CD4-positive, alpha-beta memory T cell (primary cell): ENCODE results near the gene SRP14. TPM values are rescaled to one million over a fixed set of nuclear protein-coding genes. Genes with fewer than 3 reads are reported as not detected.
"Not testable (repeated sequence)": the region's sequence is repeated elsewhere in the genome, so short reads cannot be mapped to it uniquely, and the experiment has no call there.

Experiments
- CTCF ChIA-PET: fragments of 350-600 bp; sonication (Branson Sonifier 250); formaldehyde crosslinking; loops from one replicate; lab custom pipeline; 2021; ENCODE audit warnings: inconsistent platforms; ENCODE audit not compliant: partially characterized antibody; lab: Charles Lee
- POLR2A ChIA-PET: fragments of 350-600 bp; sonication (Branson Sonifier 250); formaldehyde crosslinking; loops from one replicate; lab custom pipeline; 2021; ENCODE audit not compliant: partially characterized antibody; lab: Charles Lee
- DNase-seq, 5 donors: peaks; one replicate each; pipeline versions ENCODE4 v3.0.0 to v3.0.0-alpha.2; 2020 to 2022; ENCODE audit warnings: mixed read lengths in 1 of 5
- H3K27ac ChIP-seq: one replicate; pipeline ENCODE4 v1.7.0; 2013; ENCODE audit warnings: low read depth, low read length
- H3K27me3 ChIP-seq: 2 replicates; pipeline ENCODE4 v1.7.0; 2013; ENCODE audit warnings: mild to moderate bottlenecking, low read length, moderate library complexity; ENCODE audit not compliant: insufficient read depth
- H3K36me3 ChIP-seq: 2 replicates; pipeline ENCODE4 v1.7.0; 2013; ENCODE audit warnings: mild to moderate bottlenecking, low read length, moderate library complexity; ENCODE audit not compliant: insufficient read depth
- H3K4me1 ChIP-seq: 2 replicates; pipeline ENCODE4 v1.7.0; 2013; ENCODE audit warnings: mild to moderate bottlenecking, low read length, moderate library complexity; ENCODE audit not compliant: insufficient read depth
- H3K4me3 ChIP-seq, 2 donors: one replicate each; pipeline ENCODE4 v1.7.0; 2013; ENCODE audit warnings: low read length in 2 of 2, mild to moderate bottlenecking in 1 of 2
- H3K9me3 ChIP-seq, 2 donors: one replicate each; pipeline ENCODE4 v1.7.0; 2013; ENCODE audit warnings: low read length in 2 of 2, control low read depth in 1 of 2; ENCODE audit not compliant: control insufficient read depth in 1 of 2
- H3K27ac Mint-ChIP-seq, 7 donors: one replicate each; pipeline ENCODE4 v1.8.0; 2020 to 2021; ENCODE audit warnings: mixed read lengths in 7 of 7, mild to moderate bottlenecking in 6 of 7, inconsistent platforms in 3 of 7, moderate library complexity in 3 of 7
- H3K27me3 Mint-ChIP-seq, 2 donors: one replicate each; pipeline ENCODE4 v1.8.0; 2020 to 2021; ENCODE audit warnings: mixed read lengths in 2 of 2
- H3K36me3 Mint-ChIP-seq, 2 donors: one replicate each; pipeline ENCODE4 v1.8.0; 2020 to 2021; ENCODE audit warnings: mixed read lengths in 2 of 2, inconsistent platforms in 1 of 2, mild to moderate bottlenecking in 1 of 2
- H3K4me1 Mint-ChIP-seq, 4 donors: one replicate each; pipeline ENCODE4 v1.8.0; 2020 to 2021; ENCODE audit warnings: mixed read lengths in 4 of 4, mild to moderate bottlenecking in 1 of 4
- H3K4me3 Mint-ChIP-seq, 8 donors: one replicate each; pipeline ENCODE4 v1.8.0; 2020 to 2021; ENCODE audit warnings: mixed read lengths in 8 of 8, mild to moderate bottlenecking in 7 of 8, moderate library complexity in 6 of 8, inconsistent platforms in 3 of 8
- H3K9me3 Mint-ChIP-seq, 8 donors: one replicate each; pipeline ENCODE4 v1.8.0; 2020 to 2021; ENCODE audit warnings: mixed read lengths in 8 of 8, mild to moderate bottlenecking in 5 of 8, inconsistent platforms in 3 of 8, moderate library complexity in 1 of 8
- intact Hi-C: fragments of 100-400 bp; cut with micrococcal nuclease; formaldehyde crosslinking; loops from one replicate; pipeline ENCODE4 v1.15.1; 2023
- polyA plus RNA-seq, 2 donors: library from polyadenylated mRNA; unstranded; fragments of 300-500 nt; fragmentation: Illumina TruSeq; gene quantifications; one replicate each; pipeline ENCODE4 v1.2.3, GENCODE V29; 2021
- total RNA-seq, 2 experiments: library from RNA; stranded (reverse); gene quantifications; one replicate each; pipeline ENCODE4 v1.2.3, GENCODE V29; 2021

SRP14 gene
- total and polyA plus RNA-seq, 4 experiments from 2014 or later, result 118 to 1,035 (median 447) TPM

DNA sequence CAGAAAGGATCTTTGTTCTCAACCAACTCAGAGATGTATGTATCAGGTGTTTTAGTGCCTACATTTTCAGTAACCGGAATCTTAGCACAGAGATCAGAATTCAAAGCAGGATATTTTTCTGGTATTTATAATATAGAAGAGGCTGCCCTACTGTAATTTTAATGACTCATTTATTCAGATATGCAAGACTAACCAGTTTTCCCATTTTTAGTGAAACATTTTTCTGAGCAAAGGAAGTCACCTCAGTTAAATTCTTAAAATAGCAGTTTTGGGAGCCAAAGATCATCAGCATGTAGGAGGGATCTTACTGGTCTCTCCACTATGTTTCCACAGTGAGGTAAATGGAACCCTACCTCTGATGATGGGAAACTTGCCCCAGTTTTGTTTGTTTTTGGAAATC, 42.0 kb downstream of the SRP14 start:
- no peak overlapping the region for H3K4me3 Mint-ChIP-seq
- intact Hi-C loops, result no loop called here
- H3K4me1 Mint-ChIP-seq, result no peaks in the 10 kb centered on the region
- H3K4me1 ChIP-seq, result no peaks in the 10 kb centered on the region
- no peaks in the 10 kb centered on the region for H3K27me3 Mint-ChIP-seq
- no peaks in the 10 kb centered on the region for H3K9me3 Mint-ChIP-seq
- ChIA-PET POLR2A (no interaction called here), CTCF (no interaction called here)
- no peak overlapping the region for H3K27ac Mint-ChIP-seq
- no peak overlapping the region for H3K4me3 ChIP-seq
- DNase-seq, result no peak
- H3K9me3 ChIP-seq, result no peaks in the 10 kb centered on the region
- peaks cover 34 to 40% of the 10 kb centered on the region in 2 donors for H3K36me3 Mint-ChIP-seq
- peaks cover 6% of the 10 kb centered on the region for H3K36me3 ChIP-seq
- no peak overlapping the region for H3K27ac ChIP-seq
- no peaks in the 10 kb centered on the region for H3K27me3 ChIP-seq

DNA sequence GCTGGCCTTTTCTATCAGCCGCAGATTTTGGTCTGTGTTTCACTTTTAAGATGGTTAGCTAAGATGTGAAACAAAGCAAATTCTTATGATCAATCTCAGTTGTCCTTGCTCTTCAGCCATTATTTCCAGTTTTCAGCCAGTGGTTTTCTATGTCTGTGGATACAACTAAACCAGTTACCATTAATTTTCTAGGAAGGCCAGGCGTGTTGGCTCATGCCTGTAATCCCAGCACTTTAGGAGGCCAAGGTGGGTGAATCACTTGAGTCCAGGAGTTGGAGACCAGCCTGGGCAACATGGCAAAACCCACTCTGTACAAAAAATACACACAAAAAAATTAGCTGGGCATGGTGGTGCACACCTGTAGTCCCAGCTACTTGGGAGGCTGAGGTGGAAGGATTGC, 42.8 kb downstream of the SRP14 start:
- H3K27ac ChIP-seq, H3K9me3 ChIP-seq, POLR2A ChIA-PET, H3K9me3 Mint-ChIP-seq, H3K4me1 Mint-ChIP-seq, H3K4me3 ChIP-seq, H3K36me3 ChIP-seq, H3K27me3 ChIP-seq, H3K4me1 ChIP-seq, CTCF ChIA-PET, DNase-seq, H3K27me3 Mint-ChIP-seq, intact Hi-C loops, H3K4me3 Mint-ChIP-seq: not testable (repeated sequence)
- Mint-ChIP-seq H3K36me3 (peaks cover 40 to 44% of the 10 kb centered on the region in 2 donors), H3K27ac (peak overlapping the region in 1 of 7 donors; percentile 14)

DNA sequence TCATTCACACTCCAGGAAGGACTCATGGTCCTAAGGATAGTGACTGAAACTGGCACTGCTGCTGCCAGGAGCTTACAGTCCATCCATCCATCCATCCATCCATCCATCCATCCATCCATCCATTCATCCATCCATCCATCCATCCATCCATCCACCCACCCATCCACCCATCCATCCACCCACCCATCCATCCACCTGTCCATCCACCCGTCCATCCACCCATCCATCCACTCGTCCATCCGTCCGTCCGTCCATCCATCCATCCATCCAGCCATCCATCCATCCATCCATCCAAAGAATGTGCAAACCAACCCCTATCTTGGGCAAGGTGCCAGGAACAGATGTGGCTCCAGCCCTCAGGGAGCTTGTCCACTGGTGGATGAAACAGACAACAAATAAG, 46.0 kb downstream of the SRP14 start:
- H3K36me3 ChIP-seq, result peaks cover 17% of the 10 kb centered on the region
- peaks cover 55 to 59% of the 10 kb centered on the region in 2 donors for H3K36me3 Mint-ChIP-seq
- H3K27ac ChIP-seq, H3K4me1 Mint-ChIP-seq, H3K4me3 Mint-ChIP-seq, intact Hi-C loops, DNase-seq, H3K9me3 ChIP-seq, H3K4me3 ChIP-seq, H3K27me3 ChIP-seq, H3K9me3 Mint-ChIP-seq, H3K27ac Mint-ChIP-seq, CTCF ChIA-PET, H3K4me1 ChIP-seq, H3K27me3 Mint-ChIP-seq, POLR2A ChIA-PET: not testable (repeated sequence)

DNA sequence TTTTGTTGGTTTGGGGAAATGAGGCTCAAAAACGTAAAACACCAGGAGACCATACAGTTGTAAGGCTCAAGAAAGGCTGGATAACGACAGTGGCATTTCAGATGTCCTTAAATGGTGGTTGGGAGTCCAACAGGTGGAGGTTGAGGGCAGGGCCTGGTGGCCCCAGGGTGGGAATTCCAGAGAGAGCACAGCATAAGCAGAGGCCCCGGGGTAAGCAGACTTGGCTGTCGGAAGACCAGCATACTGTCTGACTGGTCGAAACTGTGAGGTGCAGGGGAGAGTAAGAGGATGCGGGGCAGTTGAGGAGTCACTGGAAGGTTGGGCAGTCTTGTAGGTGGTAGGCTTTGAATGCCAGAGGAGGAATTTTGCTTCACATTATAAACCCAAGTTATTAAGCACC, 48.3 kb downstream of the SRP14 start:
- Histone ChIP-seq H3K4me3 (no peak overlapping the region), H3K9me3 (no peaks in the 10 kb centered on the region), H3K36me3 (peaks cover 17% of the 10 kb centered on the region), H3K27me3 (no peaks in the 10 kb centered on the region), H3K27ac (no peak overlapping the region), H3K4me1 (no peaks in the 10 kb centered on the region)
- no peak overlapping the region for H3K4me3 Mint-ChIP-seq
- no peaks in the 10 kb centered on the region for H3K27me3 Mint-ChIP-seq
- no peaks in the 10 kb centered on the region for H3K4me1 Mint-ChIP-seq
- peak overlapping the region in 1 of 7 donors; percentile 11 for H3K27ac Mint-ChIP-seq
- DNase-seq, result no peak
- no peaks in the 10 kb centered on the region for H3K9me3 Mint-ChIP-seq
- intact Hi-C loops, result no loop called here
- POLR2A ChIA-PET, result no interaction called here
- CTCF ChIA-PET, result no interaction called here
- H3K36me3 Mint-ChIP-seq, result peaks cover 54 to 61% of the 10 kb centered on the region in 2 donors

DNA sequence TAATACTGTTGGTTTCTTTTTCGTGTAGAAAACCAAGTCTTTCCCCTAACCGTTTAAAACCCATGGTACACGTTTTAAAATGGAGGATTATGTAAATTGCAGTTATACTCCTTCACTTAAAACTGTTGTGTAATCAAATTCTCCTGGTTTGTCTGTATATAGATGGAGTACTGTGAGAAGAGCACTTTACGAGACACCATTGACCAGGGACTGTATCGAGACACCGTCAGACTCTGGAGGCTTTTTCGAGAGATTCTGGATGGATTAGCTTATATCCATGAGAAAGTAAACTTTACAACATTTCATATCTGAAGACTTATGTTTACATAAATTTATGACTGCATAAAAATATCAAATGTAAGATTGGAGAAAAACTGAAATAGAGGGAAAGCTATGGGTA, 51.2 kb downstream of the SRP14 start:
- Mint-ChIP-seq H3K4me3 (no peak overlapping the region), H3K27me3 (no peaks in the 10 kb centered on the region), H3K27ac (peak overlapping the region in 1 of 7 donors; percentile 27), H3K4me1 (no peaks in the 10 kb centered on the region), H3K36me3 (peaks cover 54 to 57% of the 10 kb centered on the region in 2 donors), H3K9me3 (peaks cover 0 to 6% (median 0%) of the 10 kb centered on the region in 8 donors)
- no peaks in the 10 kb centered on the region for H3K27me3 ChIP-seq
- no peaks in the 10 kb centered on the region for H3K4me1 ChIP-seq
- intact Hi-C loops, result no loop called here
- ChIA-PET POLR2A (no interaction called here), CTCF (interaction anchor here (1.0 kb wide), 1 partner anchor 24 kb away, joined by 3 read pairs; no protein-coding TSS in a partner anchor)
- H3K4me3 ChIP-seq, result no peak overlapping the region
- no peaks in the 10 kb centered on the region for H3K9me3 ChIP-seq
- no peak overlapping the region for H3K27ac ChIP-seq
- peaks cover 11% of the 10 kb centered on the region for H3K36me3 ChIP-seq
- no peak for DNase-seq

Other genes starting within 250 kb of the SRP14 start
- not detected for gene GPR176, start 118.9 kb downstream of the SRP14 start, total RNA-seq
- not detected for gene GPR176, start 118.9 kb downstream of the SRP14 start, polyA plus RNA-seq
- gene EIF2AK4, start 105.1 kb downstream of the SRP14 start, total RNA-seq, result 10 to 100 TPM; 13.4 to 13.8 TPM
- 10 to 100 TPM; 18.5 to 21.5 TPM for gene EIF2AK4, start 105.1 kb downstream of the SRP14 start, polyA plus RNA-seq
- 10 to 100 TPM; 13.3 to 13.7 TPM for gene BMF, start 69.7 kb upstream of the SRP14 start, total RNA-seq
- gene BMF, start 69.7 kb upstream of the SRP14 start, polyA plus RNA-seq, result under 1 TPM; 0.55 to 0.99 TPM
- gene BUB1B, start 121.9 kb upstream of the SRP14 start, total RNA-seq, result under 1 TPM; 0.55 to 0.89 TPM
- gene BUB1B, start 121.9 kb upstream of the SRP14 start, polyA plus RNA-seq, result under 1 TPM in 1 of 2 donors, not detected in 1; 0.40 TPM
- under 1 TPM in 1 of 2 experiments, not detected in 1; 0.67 TPM for gene PAK6, start 199.9 kb upstream of the SRP14 start, total RNA-seq
- 1 to 10 TPM in 1 of 2 donors, under 1 TPM in 1; 0.53 to 1.7 TPM for gene PAK6, start 199.9 kb upstream of the SRP14 start, polyA plus RNA-seq
- gene ANKRD63, start 243.9 kb upstream of the SRP14 start, total RNA-seq, result not detected
- not detected for gene ANKRD63, start 243.9 kb upstream of the SRP14 start, polyA plus RNA-seq